ENCODE data around the gene ESPL1.

DNA sequence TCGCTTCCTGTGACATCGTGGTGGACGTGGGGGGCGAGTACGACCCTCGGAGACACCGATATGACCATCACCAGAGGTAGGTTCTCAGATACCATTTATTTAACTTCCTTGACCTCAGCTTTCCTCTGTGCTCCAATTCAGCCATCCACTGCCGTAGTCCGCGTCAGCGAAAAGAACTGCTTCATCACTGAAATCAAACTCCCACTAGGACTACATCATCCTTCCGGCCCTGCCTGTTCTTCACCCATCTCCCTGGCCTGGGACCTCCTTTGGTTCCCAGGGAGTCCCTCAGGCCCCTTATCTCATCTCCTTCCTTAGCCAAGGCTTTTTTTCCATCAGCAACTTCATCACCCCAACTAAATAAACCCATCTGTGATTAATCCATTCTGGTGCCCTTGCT, 32.1 kb downstream of the ESPL1 start:
- TF ChIP-seq EP300 (IDR thresholded peaks at IDR 0.05) (no peak), POLR2A (IDR thresholded peaks at IDR 0.05) (no peak)
- TF ChIP-seq, protein P1, sequence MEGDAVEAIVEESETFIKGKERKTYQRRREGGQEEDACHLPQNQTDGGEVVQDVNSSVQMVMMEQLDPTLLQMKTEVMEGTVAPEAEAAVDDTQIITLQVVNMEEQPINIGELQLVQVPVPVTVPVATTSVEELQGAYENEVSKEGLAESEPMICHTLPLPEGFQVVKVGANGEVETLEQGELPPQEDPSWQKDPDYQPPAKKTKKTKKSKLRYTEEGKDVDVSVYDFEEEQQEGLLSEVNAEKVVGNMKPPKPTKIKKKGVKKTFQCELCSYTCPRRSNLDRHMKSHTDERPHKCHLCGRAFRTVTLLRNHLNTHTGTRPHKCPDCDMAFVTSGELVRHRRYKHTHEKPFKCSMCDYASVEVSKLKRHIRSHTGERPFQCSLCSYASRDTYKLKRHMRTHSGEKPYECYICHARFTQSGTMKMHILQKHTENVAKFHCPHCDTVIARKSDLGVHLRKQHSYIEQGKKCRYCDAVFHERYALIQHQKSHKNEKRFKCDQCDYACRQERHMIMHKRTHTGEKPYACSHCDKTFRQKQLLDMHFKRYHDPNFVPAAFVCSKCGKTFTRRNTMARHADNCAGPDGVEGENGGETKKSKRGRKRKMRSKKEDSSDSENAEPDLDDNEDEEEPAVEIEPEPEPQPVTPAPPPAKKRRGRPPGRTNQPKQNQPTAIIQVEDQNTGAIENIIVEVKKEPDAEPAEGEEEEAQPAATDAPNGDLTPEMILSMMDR (IDR thresholded peaks at IDR 0.05) = no peak
